Bronchial epithelial cell (primary cell): ENCODE measurements around the gene CRABP2. TPM values are rescaled to one million over a fixed set of nuclear protein-coding genes. Genes with fewer than 3 reads are reported as not detected.

Experiments
- DNase-seq: peaks from one replicate; pipeline ENCODE4 v3.0.0-alpha.2; 2010; ENCODE audit warnings: low read depth
- FAIRE-seq: peaks from 2 replicates; lab custom pipeline; 2011; peaks lifted over from hg19 to GRCh38; lab: Jason Lieb, UNC
- H3K27me3 ChIP-seq: 2 replicates; pipeline ENCODE4 v1.5.1; 2011; ENCODE audit warnings: low read length; ENCODE audit not compliant: control insufficient read depth, insufficient read depth
- H3K36me3 ChIP-seq: 2 replicates; pipeline ENCODE4 v1.5.1; 2011; ENCODE audit warnings: low read length; ENCODE audit not compliant: control insufficient read depth, insufficient read depth
- H3K4me3 ChIP-seq: 2 replicates; pipeline ENCODE4 v1.5.1; 2011; ENCODE audit warnings: mild to moderate bottlenecking, low read depth, low read length, control low read depth
- CTCF ChIP-seq: IDR thresholded peaks from 2 replicates; pipeline ENCODE4 v1.5.1; 2011; ENCODE audit warnings: mild to moderate bottlenecking, moderate library complexity, low read length, control low read depth, inconsistent platforms; ENCODE audit not compliant: insufficient read depth, severe bottlenecking
- total RNA-seq: library from RNA; depleted of rRNA; stranded (reverse); fragments of >200 nt; gene quantifications from 2 replicates; pipeline ENCODE4 v1.2.1, GENCODE V29; 2014

CRABP2 gene
- total RNA-seq, 1 donor from 2014 or later, result 5.3 TPM

GRCh38 chr1:156658496-156658895, 46.9 kb downstream of the CRABP2 start:
- FAIRE-seq (no peak), DNase-seq (no peak)
- TF ChIP-seq CTCF, result no peak
- Histone ChIP-seq H3K27me3 (peaks cover 21% of the 10 kb centered on the region), H3K4me3 (no peak overlapping the region), H3K36me3 (no peaks in the 10 kb centered on the region)

GRCh38 chr1:156657741-156658319, 47.6 kb downstream of the CRABP2 start:
- no peak for FAIRE-seq
- no peak for DNase-seq
- no peak overlapping the region for H3K4me3 ChIP-seq
- no peaks in the 10 kb centered on the region for H3K36me3 ChIP-seq
- H3K27me3 ChIP-seq, result peaks cover 21% of the 10 kb centered on the region
- no peak for TF ChIP-seq CTCF

GRCh38 chr1:156656806-156657740, 48.3 kb downstream of the CRABP2 start:
- no peak for FAIRE-seq
- peak; percentile 34 for DNase-seq
- peak; percentile 100 for TF ChIP-seq CTCF

GRCh38 chr1:156655904-156656516, 49.4 kb downstream of the CRABP2 start:
- DNase-seq, result no peak
- FAIRE-seq, result no peak
- Histone ChIP-seq H3K27me3 (peaks cover 21% of the 10 kb centered on the region), H3K36me3 (no peaks in the 10 kb centered on the region), H3K4me3 (no peak overlapping the region)
- TF ChIP-seq CTCF, result no peak

More at GRCh38 chr1:156656806-156657740, 48.3 kb downstream of the CRABP2 start:
- no peaks in the 10 kb centered on the region for H3K36me3 ChIP-seq
- H3K27me3 ChIP-seq, result peaks cover 21% of the 10 kb centered on the region
- no peak overlapping the region for H3K4me3 ChIP-seq

- no peak for FAIRE-seq
Observed at GRCh38 chr1:156655151-156655903, 50.1 kb downstream of the CRABP2 start.

More at GRCh38 chr1:156655151-156655903, 50.1 kb downstream of the CRABP2 start:
- no peak for DNase-seq
- no peaks in the 10 kb centered on the region for H3K36me3 ChIP-seq
- H3K27me3 ChIP-seq, result peaks cover 21% of the 10 kb centered on the region
- TF ChIP-seq CTCF, result no peak
- no peak overlapping the region for H3K4me3 ChIP-seq
